ENCODE measurements around the gene USH2A.

USH2A gene

DNA sequence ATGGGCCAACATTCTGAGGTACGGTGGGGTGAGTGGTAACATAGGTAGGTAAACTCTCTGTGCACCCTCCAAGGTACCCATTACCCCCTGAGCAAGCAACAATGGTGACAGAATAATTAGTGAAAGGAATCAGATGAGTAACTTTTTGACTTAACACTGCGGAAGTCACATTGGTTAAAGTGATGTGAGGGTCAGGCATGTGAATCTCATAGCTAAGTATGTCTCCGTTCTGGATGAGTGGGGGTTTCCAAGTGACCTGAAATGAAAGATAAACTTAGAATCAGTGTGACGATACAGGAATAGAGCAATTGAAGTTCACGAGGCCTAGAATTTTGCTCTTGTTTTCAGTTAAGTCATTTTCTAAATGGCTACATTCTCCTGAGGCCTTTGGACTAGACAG, 544.4 kb downstream of the USH2A start:
- TF ChIP-seq, protein P1, sequence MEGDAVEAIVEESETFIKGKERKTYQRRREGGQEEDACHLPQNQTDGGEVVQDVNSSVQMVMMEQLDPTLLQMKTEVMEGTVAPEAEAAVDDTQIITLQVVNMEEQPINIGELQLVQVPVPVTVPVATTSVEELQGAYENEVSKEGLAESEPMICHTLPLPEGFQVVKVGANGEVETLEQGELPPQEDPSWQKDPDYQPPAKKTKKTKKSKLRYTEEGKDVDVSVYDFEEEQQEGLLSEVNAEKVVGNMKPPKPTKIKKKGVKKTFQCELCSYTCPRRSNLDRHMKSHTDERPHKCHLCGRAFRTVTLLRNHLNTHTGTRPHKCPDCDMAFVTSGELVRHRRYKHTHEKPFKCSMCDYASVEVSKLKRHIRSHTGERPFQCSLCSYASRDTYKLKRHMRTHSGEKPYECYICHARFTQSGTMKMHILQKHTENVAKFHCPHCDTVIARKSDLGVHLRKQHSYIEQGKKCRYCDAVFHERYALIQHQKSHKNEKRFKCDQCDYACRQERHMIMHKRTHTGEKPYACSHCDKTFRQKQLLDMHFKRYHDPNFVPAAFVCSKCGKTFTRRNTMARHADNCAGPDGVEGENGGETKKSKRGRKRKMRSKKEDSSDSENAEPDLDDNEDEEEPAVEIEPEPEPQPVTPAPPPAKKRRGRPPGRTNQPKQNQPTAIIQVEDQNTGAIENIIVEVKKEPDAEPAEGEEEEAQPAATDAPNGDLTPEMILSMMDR (IDR thresholded peaks at IDR 0.05; ENCODE audit: control extremely low read depth, extremely low read depth, low read depth, missing control alignments): no peak
- POLR2A ChIA-PET: no interaction called here
- CTCF ChIA-PET: interaction anchor here (1.2 kb wide), 1 partner anchor 13 kb away, joined by 3 read pairs; no protein-coding TSS in a partner anchor
- no peak for DNase-seq (ENCODE audit: extremely low spot score)

DNA sequence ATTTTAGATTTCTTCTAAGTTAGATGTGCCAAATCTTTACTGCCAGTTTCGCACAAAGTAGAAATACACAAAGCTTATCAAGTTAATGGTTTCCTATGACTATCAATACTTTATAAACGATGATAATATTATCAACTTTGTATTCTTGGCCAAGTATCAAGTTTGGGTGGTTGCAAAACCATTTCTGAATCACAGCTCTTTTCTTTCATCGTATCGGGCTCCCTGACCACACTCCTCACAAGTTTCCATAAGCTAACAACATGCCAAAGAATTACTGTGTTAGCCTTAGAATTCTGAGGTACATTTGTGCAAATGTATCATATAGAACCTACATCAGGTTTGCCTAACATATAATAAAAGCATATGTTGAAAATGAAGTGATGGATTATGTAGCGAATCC, 545.1 kb downstream of the USH2A start:
- POLR2A ChIA-PET: no interaction called here
- CTCF ChIA-PET: no interaction called here
- no peak for DNase-seq (ENCODE audit: extremely low spot score)
- TF ChIP-seq, protein P1 (IDR thresholded peaks at IDR 0.05; ENCODE audit: control extremely low read depth, extremely low read depth, low read depth, missing control alignments): no peak

DNA sequence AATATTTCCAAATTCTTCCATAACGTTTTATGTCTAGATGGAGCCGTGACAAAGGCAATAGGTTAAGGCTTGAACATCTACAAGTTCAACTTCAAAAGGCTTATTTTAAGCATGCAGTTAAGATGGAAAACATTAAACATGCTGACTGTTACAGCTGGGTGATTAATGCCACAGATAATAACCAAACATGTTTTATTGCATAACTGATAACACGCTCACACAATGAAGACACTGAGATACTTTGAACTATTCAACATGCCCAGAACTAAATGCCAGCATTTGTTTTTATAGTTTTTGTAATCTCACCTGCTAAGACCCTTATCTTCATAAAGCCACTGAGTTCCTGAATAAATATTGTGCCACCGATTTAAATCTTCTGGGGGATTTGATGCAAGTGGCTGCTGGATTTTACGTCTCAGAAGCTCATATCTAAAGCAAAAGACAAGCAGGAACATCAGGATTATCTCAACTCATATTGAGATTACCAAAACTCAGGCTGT, 545.7 kb downstream of the USH2A start:
- DNase-seq (ENCODE audit: extremely low spot score): no peak
- ChIA-PET POLR2A (no interaction called here), CTCF (no interaction called here)
- TF ChIP-seq, protein P1 (IDR thresholded peaks at IDR 0.05; ENCODE audit: control extremely low read depth, extremely low read depth, low read depth, missing control alignments): no peak

DNA sequence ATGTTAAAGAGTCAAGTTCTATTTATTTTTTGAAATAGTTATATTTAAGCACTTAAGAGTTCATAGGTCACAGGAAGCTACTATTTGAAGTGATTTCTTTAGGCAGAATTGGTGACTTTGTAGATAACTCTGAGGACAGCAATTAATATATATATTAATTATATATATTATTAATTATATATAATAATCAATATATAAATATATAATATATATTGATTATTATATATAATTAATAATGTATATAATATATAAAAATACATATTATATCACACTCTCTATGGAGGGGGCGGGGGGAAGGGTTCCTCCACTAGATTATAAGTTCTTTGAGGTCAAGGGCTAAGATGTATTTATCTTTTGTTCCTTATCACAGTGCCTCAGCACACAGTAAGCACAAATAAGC, 547.5 kb downstream of the USH2A start:
- ChIA-PET CTCF (interaction anchor here (1.3 kb wide), 1 partner anchor 11 kb away, joined by 3 read pairs; no protein-coding TSS in a partner anchor), POLR2A (no interaction called here)
- TF ChIP-seq, protein P1 (IDR thresholded peaks at IDR 0.05; ENCODE audit: control extremely low read depth, extremely low read depth, low read depth, missing control alignments): no peak
- no peak for DNase-seq (ENCODE audit: extremely low spot score)

DNA sequence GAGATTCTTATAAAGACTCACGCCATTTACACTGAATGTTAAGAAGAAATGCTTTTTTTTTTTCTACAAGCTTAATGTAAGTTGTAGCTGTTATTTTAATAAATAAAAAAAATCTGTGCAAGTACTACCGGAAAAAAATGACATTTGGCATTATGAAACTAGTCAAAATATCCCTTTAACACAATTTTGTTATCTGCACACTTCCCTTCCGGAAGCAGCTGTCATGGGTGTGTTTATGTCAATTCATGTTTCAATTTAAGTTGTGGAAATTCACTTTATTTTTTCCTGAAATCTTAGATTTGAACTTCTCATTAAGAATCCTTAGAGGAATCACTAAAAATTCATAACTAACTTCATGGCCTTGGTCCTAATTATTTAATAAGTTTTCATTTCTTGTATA, 548.0 kb downstream of the USH2A start:
- ChIA-PET CTCF (no interaction called here), POLR2A (no interaction called here)
- TF ChIP-seq, protein P1 (IDR thresholded peaks at IDR 0.05; ENCODE audit: control extremely low read depth, extremely low read depth, low read depth, missing control alignments): no peak
- DNase-seq (ENCODE audit: extremely low spot score): no peak

DNA sequence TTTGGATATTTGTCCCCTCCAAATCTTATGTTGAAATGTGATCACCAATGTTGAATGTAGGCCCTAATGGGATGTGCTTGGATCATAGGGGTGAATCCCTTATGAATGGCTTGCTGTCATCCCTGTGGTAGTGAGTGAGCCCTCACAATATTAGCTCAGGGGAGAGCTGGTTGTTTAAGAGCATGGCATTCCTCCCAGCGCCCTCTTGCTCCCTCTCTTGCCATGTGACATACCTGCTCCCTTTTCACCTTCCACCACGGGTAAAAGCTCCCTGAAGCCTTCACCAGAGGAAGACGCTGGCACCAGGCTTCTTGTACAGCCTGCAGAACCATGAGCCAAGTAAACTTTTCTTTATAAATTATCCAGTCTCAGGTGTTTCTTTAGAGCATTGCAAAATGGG, 550.6 kb downstream of the USH2A start:
- TF ChIP-seq, protein P1 (IDR thresholded peaks at IDR 0.05; ENCODE audit: control extremely low read depth, extremely low read depth, low read depth, missing control alignments): no peak
- no peak for DNase-seq (ENCODE audit: extremely low spot score)
- ChIA-PET POLR2A (no interaction called here), CTCF (interaction anchor here (1.5 kb wide), 1 partner anchor 100 kb away, joined by 3 read pairs; no protein-coding TSS in a partner anchor)

DNA sequence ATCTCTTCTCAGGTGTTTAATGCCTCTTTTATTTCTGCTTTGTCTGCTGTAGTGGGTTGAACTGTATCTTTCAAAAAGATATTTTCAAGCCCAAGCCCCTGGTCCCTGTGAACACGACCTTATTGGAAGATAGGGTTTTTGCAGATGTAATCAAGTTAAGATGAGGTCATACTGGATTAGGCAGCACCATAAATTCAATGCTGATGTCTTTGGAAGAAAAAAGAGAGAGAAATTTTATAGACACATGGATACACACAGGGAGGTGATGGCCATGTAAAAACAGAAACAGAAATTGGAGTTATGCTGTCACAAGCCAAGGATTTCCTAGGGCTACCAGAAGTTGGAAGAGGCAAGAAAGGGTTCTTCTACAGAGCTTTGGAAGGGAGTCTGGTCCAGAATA, 554.7 kb downstream of the USH2A start:
- CTCF ChIA-PET: no interaction called here
- TF ChIP-seq, protein P1 (IDR thresholded peaks at IDR 0.05; ENCODE audit: control extremely low read depth, extremely low read depth, low read depth, missing control alignments): no peak
- DNase-seq (ENCODE audit: extremely low spot score): no peak
- POLR2A ChIA-PET: no interaction called here
